ENCODE measurements around the gene SNX27. TPM values are rescaled to one million over a fixed set of nuclear protein-coding genes. Genes with fewer than 3 reads are reported as not detected.

SNX27 gene
- polyA plus RNA-seq, 1 experiment, result 23.8 TPM

- no peak overlapping the region for H3K4me3 ChIP-seq (ENCODE audit: low read depth, low read length)
- no peaks in the 10 kb centered on the region for H3K27me3 ChIP-seq (ENCODE audit: control insufficient read depth, insufficient read depth, low read length)
- CTCF ChIA-PET, result no interaction called here
- no peak for DNase-seq (ENCODE audit: low read depth, low spot score)
- H3K27ac ChIP-seq (ENCODE audit: low read depth, low read length), result no peak overlapping the region
- POLR2A ChIA-PET, result interaction anchor here (1.9 kb wide), 1 partner anchor 9 kb away, joined by 4 read pairs; no protein-coding TSS in a partner anchor
- no peaks in the 10 kb centered on the region for H3K9me3 ChIP-seq (ENCODE audit: control insufficient read depth, insufficient read depth, low read length)
- no peak for TF ChIP-seq CTCF (IDR thresholded peaks at IDR 0.05; ENCODE audit: low read depth, low read length)
Observed at GRCh38 chr1:151629278-151629677, 17.4 kb downstream of the SNX27 start.

- POLR2A ChIA-PET, result interaction anchor here (0.9 to 1.6 kb wide), 2 partner anchors 15 to 46 kb away, joined by 3 to 4 read pairs; no protein-coding TSS in a partner anchor
Observed at GRCh38 chr1:151635479-151636072, 23.7 kb downstream of the SNX27 start.

GRCh38 chr1:151638074-151638775, 26.4 kb downstream of the SNX27 start:
- H3K27ac ChIP-seq (ENCODE audit: low read depth, low read length), result no peak overlapping the region
- H3K4me3 ChIP-seq (ENCODE audit: low read depth, low read length), result no peak overlapping the region
- no peak for DNase-seq (ENCODE audit: low read depth, low spot score)
- ChIA-PET POLR2A (no interaction called here), CTCF (interaction anchor here (1.4 to 1.9 kb wide), 2 partner anchors 54 to 96 kb away, joined by 4 to 5 read pairs; no protein-coding TSS in a partner anchor)
- no peaks in the 10 kb centered on the region for H3K9me3 ChIP-seq (ENCODE audit: control insufficient read depth, insufficient read depth, low read length)
- TF ChIP-seq CTCF (IDR thresholded peaks at IDR 0.05; ENCODE audit: low read depth, low read length), result no peak
- H3K27me3 ChIP-seq (ENCODE audit: control insufficient read depth, insufficient read depth, low read length), result no peaks in the 10 kb centered on the region

More at GRCh38 chr1:151635479-151636072, 23.7 kb downstream of the SNX27 start:
- Histone ChIP-seq H3K27ac (ENCODE audit: low read depth, low read length) (no peak overlapping the region), H3K27me3 (ENCODE audit: control insufficient read depth, insufficient read depth, low read length) (no peaks in the 10 kb centered on the region), H3K9me3 (ENCODE audit: control insufficient read depth, insufficient read depth, low read length) (no peaks in the 10 kb centered on the region), H3K4me3 (ENCODE audit: low read depth, low read length) (no peak overlapping the region)
- CTCF ChIA-PET, result interaction anchor here (1.5 kb wide), 1 partner anchor 42 kb away, joined by 5 read pairs; no protein-coding TSS in a partner anchor
- TF ChIP-seq CTCF (IDR thresholded peaks at IDR 0.05; ENCODE audit: low read depth, low read length), result no peak
- no peak for DNase-seq (ENCODE audit: low read depth, low spot score)

- ChIA-PET CTCF (interaction anchor here (1.4 to 1.9 kb wide), 2 partner anchors 54 to 96 kb away, joined by 4 to 5 read pairs; no protein-coding TSS in a partner anchor), POLR2A (no interaction called here)
- Histone ChIP-seq H3K9me3 (ENCODE audit: control insufficient read depth, insufficient read depth, low read length) (no peaks in the 10 kb centered on the region), H3K4me3 (ENCODE audit: low read depth, low read length) (no peak overlapping the region), H3K27me3 (ENCODE audit: control insufficient read depth, insufficient read depth, low read length) (no peaks in the 10 kb centered on the region), H3K27ac (ENCODE audit: low read depth, low read length) (no peak overlapping the region)
- no peak for TF ChIP-seq CTCF (IDR thresholded peaks at IDR 0.05; ENCODE audit: low read depth, low read length)
- no peak for DNase-seq (ENCODE audit: low read depth, low spot score)
Observed at GRCh38 chr1:151638812-151639211, 27.0 kb downstream of the SNX27 start.

GRCh38 chr1:151639466-151639865, 27.6 kb downstream of the SNX27 start:
- Histone ChIP-seq H3K27ac (ENCODE audit: low read depth, low read length) (no peak overlapping the region), H3K27me3 (ENCODE audit: control insufficient read depth, insufficient read depth, low read length) (no peaks in the 10 kb centered on the region), H3K9me3 (ENCODE audit: control insufficient read depth, insufficient read depth, low read length) (no peaks in the 10 kb centered on the region), H3K4me3 (ENCODE audit: low read depth, low read length) (no peak overlapping the region)
- TF ChIP-seq CTCF (IDR thresholded peaks at IDR 0.05; ENCODE audit: low read depth, low read length), result no peak
- DNase-seq (ENCODE audit: low read depth, low spot score), result no peak
- ChIA-PET CTCF (interaction anchor here (1.3 to 1.9 kb wide), 3 partner anchors 18 to 95 kb away, joined by 3 to 5 read pairs (median 4); no protein-coding TSS in a partner anchor), POLR2A (no interaction called here)

Data from AG04450 (cell line).